ENCODE data around the gene KCNH2. TPM values are rescaled to one million over a fixed set of nuclear protein-coding genes. Genes with fewer than 3 reads are reported as not detected.

Gene KCNH2
- total RNA-seq, 1 donor from 2014 or later = under 0.01 TPM

GRCh38 chr7:150903606-150904005 is 74.5 kb downstream of the KCNH2 start:
- no peaks in the 10 kb centered on the region for H3K36me3 ChIP-seq (ENCODE audit: control insufficient read depth, insufficient read depth, low read length)
- DNase-seq (ENCODE audit: low read depth) (peak; percentile 36), FAIRE-seq (no peak)
- TF ChIP-seq CTCF (IDR thresholded peaks at IDR 0.05; ENCODE audit: insufficient read depth, low read length, severe bottlenecking) = no peak
- no peak overlapping the region for H3K4me3 ChIP-seq (ENCODE audit: low read depth, low read length)
- H3K27me3 ChIP-seq (ENCODE audit: control insufficient read depth, insufficient read depth, low read length) = peaks cover 1% of the 10 kb centered on the region

- TF ChIP-seq CTCF (IDR thresholded peaks at IDR 0.05; ENCODE audit: insufficient read depth, low read length, severe bottlenecking) = no peak
- peaks cover 1% of the 10 kb centered on the region for H3K27me3 ChIP-seq (ENCODE audit: control insufficient read depth, insufficient read depth, low read length)
- no peak overlapping the region for H3K4me3 ChIP-seq (ENCODE audit: low read depth, low read length)
- FAIRE-seq (no peak), DNase-seq (ENCODE audit: low read depth) (no peak)
- H3K36me3 ChIP-seq (ENCODE audit: control insufficient read depth, insufficient read depth, low read length) = no peaks in the 10 kb centered on the region
Measured at GRCh38 chr7:150902078-150903033, 75.8 kb downstream of the KCNH2 start.

- no peak for DNase-seq (ENCODE audit: low read depth)
- FAIRE-seq = no peak
- no peaks in the 10 kb centered on the region for H3K27me3 ChIP-seq (ENCODE audit: control insufficient read depth, insufficient read depth, low read length)
- no peaks in the 10 kb centered on the region for H3K36me3 ChIP-seq (ENCODE audit: control insufficient read depth, insufficient read depth, low read length)
- no peak for TF ChIP-seq CTCF (IDR thresholded peaks at IDR 0.05; ENCODE audit: insufficient read depth, low read length, severe bottlenecking)
- H3K4me3 ChIP-seq (ENCODE audit: low read depth, low read length) = no peak overlapping the region
Measured at GRCh38 chr7:150901160-150902035, 76.7 kb downstream of the KCNH2 start.

- H3K36me3 ChIP-seq (ENCODE audit: control insufficient read depth, insufficient read depth, low read length) = no peaks in the 10 kb centered on the region
- DNase-seq (ENCODE audit: low read depth) (no peak), FAIRE-seq (no peak)
- no peak for TF ChIP-seq CTCF (IDR thresholded peaks at IDR 0.05; ENCODE audit: insufficient read depth, low read length, severe bottlenecking)
- no peaks in the 10 kb centered on the region for H3K27me3 ChIP-seq (ENCODE audit: control insufficient read depth, insufficient read depth, low read length)
- H3K4me3 ChIP-seq (ENCODE audit: low read depth, low read length) = no peak overlapping the region
Measured at GRCh38 chr7:150900675-150901074, 77.4 kb downstream of the KCNH2 start.

- DNase-seq (ENCODE audit: low read depth) (peak; percentile 36), FAIRE-seq (peak; percentile 18)
- Histone ChIP-seq H3K4me3 (ENCODE audit: low read depth, low read length) (no peak overlapping the region), H3K36me3 (ENCODE audit: control insufficient read depth, insufficient read depth, low read length) (no peaks in the 10 kb centered on the region), H3K27me3 (ENCODE audit: control insufficient read depth, insufficient read depth, low read length) (no peaks in the 10 kb centered on the region)
- TF ChIP-seq CTCF (IDR thresholded peaks at IDR 0.05; ENCODE audit: insufficient read depth, low read length, severe bottlenecking) = peak; percentile 98
Measured at GRCh38 chr7:150898475-150899011, 79.6 kb downstream of the KCNH2 start.
